Stimulated activated CD8-positive, alpha-beta memory T cell treated with anti-CD3 and anti-CD28 coated beads, Interleukin-4, amount 100 ng/mL, for 48 hours (primary cell): ENCODE data around the gene SLC13A2.

Source experiments
- DNase-seq: peaks from one replicate; pipeline ENCODE4 v3.0.0-alpha.2; 2020

Gene SLC13A2

DNA sequence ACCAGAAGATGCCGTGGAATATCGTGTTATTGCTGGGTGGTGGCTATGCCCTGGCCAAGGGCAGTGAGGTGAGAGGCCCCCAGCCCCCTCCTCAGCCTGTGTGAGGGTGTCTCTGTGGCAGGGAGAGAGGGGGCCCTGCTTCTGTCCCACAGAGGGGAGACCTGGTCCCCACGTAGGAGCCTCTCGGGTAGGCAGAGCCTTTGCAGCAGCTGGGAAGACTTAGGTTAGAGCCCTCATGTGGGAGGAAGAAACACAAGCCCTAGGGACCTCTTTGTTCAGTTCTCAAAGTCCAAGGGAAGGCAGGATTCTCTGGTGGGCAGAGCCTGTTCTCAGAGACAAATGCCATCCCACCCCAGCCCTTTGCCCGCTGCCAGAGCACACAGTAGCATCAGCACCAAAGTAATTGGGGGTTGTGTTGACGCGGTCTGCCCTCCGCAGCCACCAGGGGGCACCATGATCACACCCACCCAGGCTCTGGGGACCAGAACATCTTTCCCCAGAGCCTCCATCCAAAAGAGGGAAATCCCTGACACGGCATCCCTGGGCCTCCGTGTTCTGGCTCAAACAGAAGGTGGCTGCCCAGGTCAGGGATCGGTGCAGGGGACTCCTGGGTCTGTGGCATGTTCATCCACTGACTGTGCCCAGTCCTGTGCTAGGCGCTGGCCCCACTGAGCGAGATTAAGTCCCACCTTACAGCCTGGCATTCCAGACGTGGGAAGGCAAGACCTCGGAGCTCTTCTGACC, 21.2 kb downstream of the SLC13A2 start:
- peak; percentile 91 for DNase-seq

DNA sequence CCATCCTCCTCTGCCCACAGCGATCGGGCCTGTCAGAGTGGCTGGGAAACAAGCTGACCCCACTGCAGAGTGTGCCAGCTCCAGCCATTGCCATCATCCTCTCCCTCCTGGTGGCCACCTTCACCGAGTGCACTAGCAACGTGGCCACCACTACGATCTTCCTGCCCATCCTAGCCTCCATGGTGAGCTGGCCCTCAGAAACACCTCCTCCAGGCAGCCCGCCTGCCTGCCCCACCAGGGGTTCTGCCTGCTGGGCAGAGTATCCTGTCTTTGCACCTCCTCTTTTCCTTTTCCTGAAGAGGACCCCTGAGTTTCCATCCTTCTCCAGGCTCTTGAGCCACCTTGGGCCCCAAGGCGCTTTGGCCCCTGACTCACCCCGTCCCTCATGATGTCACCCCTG, 22.2 kb downstream of the SLC13A2 start:
- no peak for DNase-seq

GRCh38 chr17:28497931-28498330, 24.5 kb downstream of the SLC13A2 start:
- no peak for DNase-seq

DNA sequence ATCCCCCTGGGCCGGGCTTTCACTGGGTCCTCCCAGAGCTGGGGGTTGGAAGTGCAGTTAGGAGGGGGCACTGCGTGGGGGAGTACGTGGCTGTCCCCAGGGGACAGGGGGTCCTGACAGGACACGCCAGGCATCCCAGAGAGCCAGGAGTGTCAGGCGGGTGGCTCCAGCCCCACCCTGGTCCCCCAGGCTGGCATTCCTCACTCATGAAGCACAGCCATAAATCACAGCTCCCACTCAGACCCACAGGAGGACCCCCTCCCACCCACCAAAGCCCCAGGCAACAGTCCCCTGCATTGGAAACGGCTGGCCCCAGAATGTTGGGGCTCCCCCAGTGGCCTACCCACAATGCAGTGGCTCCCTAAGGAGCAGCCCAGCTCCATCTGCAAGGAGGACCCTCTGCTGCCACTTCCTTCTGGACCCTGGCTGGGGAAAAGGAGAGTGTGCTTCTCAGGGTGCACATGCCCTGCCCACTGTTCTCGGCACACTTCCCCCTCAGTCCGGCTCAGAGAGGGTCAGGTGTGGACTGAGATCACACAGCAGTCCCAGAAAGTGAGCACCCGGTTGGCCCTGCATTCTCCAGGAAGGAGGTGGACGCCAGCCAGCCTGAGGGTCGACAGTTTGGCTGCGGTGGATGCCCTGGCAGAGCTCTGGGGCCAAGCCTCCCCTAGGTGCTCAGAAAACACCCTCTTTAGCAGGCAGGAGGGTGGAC, 25.4 kb downstream of the SLC13A2 start:
- DNase-seq = no peak

DNA sequence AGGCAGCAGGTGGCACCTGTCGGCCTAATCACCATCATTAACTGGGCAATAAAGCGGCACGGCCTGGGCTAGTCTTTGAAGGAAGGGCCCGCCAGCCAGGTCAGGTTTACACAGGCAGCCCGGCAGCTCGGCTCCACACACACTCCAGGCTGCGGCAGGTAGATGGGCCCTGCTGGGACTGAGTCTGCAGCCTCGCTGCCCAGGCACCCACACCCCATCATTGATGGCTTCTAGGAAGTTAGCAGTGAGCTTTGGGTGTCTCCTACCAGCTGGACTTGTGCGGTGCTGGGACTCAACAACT, 25.9 kb downstream of the SLC13A2 start:
- DNase-seq = no peak

GRCh38 chr17:28499684-28500357, 26.4 kb downstream of the SLC13A2 start:
- no peak for DNase-seq

DNA sequence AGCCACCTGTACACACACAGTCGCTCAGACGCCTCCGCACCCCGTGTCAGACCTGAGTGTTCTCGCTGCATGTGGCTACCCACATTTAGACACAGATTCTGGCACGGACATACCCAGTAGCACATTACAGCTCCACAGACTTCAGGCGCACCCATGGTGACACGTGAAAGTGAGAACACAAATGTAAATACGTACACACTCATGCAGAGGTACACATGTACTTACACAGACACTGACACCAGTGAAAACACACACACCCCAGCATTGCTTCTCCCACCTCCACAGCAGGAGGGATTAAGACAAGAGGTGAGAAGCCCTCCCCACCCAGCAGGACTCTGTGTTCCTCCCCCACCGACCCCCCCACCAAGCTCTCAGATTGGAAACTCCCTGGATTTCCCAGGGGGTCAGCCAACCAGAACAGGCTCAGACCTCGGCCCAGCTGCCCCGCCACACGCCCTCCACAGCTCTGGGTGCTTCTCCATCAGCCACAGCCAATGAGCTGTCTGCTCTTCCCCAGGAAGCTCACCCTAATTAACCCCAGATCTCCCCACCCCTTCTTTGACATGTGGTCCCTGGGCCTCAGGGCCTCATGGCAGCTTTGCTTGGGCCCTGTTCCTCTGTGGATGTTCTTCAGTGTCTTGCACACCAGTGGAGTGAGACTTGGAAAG, 27.4 kb downstream of the SLC13A2 start:
- no peak for DNase-seq

GRCh38 chr17:28501421-28502284, 28.2 kb downstream of the SLC13A2 start:
- DNase-seq = no peak

- DNase-seq = no peak
Observed at GRCh38 chr17:28503420-28503819, 30.0 kb downstream of the SLC13A2 start.

DNA sequence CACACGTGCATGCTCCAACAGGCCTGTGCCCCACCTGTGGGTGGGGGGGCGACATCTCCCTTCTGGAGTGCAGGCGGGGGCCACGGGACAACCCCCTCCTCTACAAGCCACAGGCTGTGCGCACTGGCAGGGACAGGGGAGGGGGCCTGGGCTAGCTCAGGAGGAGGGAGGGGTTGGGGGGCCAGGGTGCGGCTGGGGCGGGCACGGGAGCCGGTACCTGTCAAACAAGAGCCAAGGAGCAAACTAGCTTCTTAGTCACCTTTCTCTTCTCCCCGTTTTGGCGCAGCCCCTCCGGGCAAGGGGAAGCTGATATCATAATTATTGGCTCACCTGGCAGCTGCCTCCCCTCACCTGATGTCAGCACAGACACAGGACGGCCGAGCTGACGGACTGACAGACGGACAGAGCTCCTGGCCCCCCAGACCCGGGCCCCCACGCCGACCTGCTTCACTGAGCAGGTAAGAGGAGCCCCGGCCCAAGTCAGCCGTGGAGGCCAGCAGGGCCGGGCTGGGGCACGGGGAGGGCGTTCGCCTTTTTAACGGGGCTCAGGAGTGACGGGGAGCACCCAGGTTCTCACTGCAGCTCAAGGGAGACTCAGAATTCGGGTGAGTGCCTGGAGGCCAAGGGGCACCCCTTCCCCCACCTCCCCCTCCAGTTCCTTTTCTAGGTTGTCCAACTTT, 32.7 kb downstream of the SLC13A2 start, which contains the start of gene FOXN1:
Gene FOXN1 (plus strand): TSS at position 363 of the 680 bp plus-strand sequence. CDS start 17,622 bp downstream, outside the sequence.
- no peak for DNase-seq

- DNase-seq = no peak
Observed at GRCh38 chr17:28506763-28507487, 33.5 kb downstream of the SLC13A2 start.

- DNase-seq = no peak
Observed at GRCh38 chr17:28507567-28508203, 34.2 kb downstream of the SLC13A2 start.

DNA sequence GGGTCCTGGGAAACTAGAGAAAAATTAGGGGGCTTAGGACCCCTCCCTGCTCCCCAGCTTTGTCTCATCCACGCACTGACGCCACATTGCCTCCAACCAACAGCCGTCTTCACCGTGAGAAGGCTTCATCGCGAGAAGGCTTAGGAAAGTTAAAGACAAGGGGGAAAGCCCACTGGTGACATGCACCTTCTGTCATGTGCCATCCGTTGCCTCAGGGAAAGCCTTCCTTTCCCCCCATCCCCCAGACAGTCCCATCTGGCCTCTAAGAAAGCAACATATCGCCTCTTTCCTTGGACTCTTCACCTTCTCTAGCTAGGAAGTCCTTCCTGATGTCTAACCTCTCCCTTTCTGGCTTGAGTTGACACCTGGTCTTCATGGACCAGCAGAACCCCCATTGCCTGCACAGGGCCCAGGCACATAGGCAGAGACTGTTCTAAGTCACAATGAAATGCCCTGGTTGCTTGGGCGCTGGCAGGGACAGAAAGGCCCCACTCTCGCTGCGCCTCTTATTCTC, 34.8 kb downstream of the SLC13A2 start:
- no peak for DNase-seq

GRCh38 chr17:28509789-28510188, 36.3 kb downstream of the SLC13A2 start:
- DNase-seq = no peak

- no peak for DNase-seq
Observed at GRCh38 chr17:28511858-28512461, 38.5 kb downstream of the SLC13A2 start.

GRCh38 chr17:28513476-28513875, 40.0 kb downstream of the SLC13A2 start:
- no peak for DNase-seq

GRCh38 chr17:28514561-28515002, 41.1 kb downstream of the SLC13A2 start:
- no peak for DNase-seq

DNA sequence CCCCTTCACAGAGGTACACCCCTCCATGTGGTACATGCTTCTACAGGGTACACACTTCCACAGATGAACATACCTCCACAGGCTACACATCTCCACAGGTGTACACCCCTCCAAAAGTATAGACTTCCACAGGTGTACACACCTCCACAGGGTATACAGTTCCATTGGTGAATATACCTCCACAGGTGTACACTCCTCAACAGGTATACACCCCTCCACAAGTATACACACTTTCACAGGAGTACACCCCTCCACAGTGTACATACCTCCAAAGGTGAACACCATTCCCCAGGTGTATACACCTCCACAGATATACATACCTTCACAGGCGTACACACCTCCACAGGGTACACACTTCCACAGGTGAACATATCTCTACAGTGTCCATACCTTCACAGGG, 42.1 kb downstream of the SLC13A2 start:
- no peak for DNase-seq

GRCh38 chr17:28518132-28518531, 44.7 kb downstream of the SLC13A2 start:
- no peak for DNase-seq

- no peak for DNase-seq
Observed at GRCh38 chr17:28518578-28518977, 45.1 kb downstream of the SLC13A2 start.
